HepG2 (cell line): ENCODE data around the gene PPM1F. TPM values are rescaled to one million over a fixed set of nuclear protein-coding genes. Genes with fewer than 3 reads are reported as not detected.
A peak's percentile ranks its signal among the peaks of the same experiment; 100 is the strongest.

Experiments
- ATAC-seq: fragments of 200-7000 bp; cut with Tn5 transposase; 3 replicates; pipeline ENCODE4 v1.9.1; 2020; ENCODE audit warnings: mild to moderate bottlenecking, moderate library complexity
- BruUV-seq: library from RNA; stranded (reverse); fragments of 400-500 nt; replicated peaks from 2 replicates; lab custom pipeline; 2021; lab: Mats Ljungman, UMichigan
- CTCF ChIA-PET: fragments of 300-600 bp; formaldehyde crosslinking; extraction: SDS; loops from one replicate; lab custom pipeline; 2021; ENCODE audit warnings: low total read pairs, inconsistent platforms, low intra/inter-chr PET ratio; lab: Yijun Ruan, JAX
- POLR2A ChIA-PET: fragments of 350-600 bp; sonication (Branson Sonifier 250); formaldehyde crosslinking; loops from one replicate; lab custom pipeline; 2020; ENCODE audit warnings: antibody characterized with exemption, inconsistent platforms; lab: Yijun Ruan, JAX
- DNase-seq: peaks from one replicate; pipeline ENCODE4 v3.0.0-alpha.2; 2015; ENCODE audit warnings: low spot score
- FAIRE-seq: peaks from 3 replicates; lab custom pipeline; 2011; peaks lifted over from hg19 to GRCh38; lab: Jason Lieb, UNC
- H2AFZ ChIP-seq: one replicate; pipeline ENCODE4 v1.6.1; 2011; ENCODE audit warnings: low read length, inconsistent platforms
- H3K27ac ChIP-seq: fragments of 300-600 bp; 3 replicates; pipeline ENCODE4 v1.8.0; 2011; ENCODE audit warnings: mixed run types, mild to moderate bottlenecking, mixed read lengths, low read length, inconsistent platforms; ENCODE audit not compliant: insufficient read depth; ENCODE audit errors: extremely low read length
- H3K27me3 ChIP-seq, 2 experiments: fragments of 200-600 bp in 1 of 2; 2 replicates in 1 of 2; 3 replicates in 1 of 2; pipeline versions ENCODE4 v1.6.0 to v1.8.0; 2011; ENCODE audit warnings: low read length in 2 of 2, mild to moderate bottlenecking in 2 of 2, moderate library complexity in 2 of 2, inconsistent platforms in 1 of 2; ENCODE audit not compliant: insufficient read depth in 2 of 2, control insufficient read depth in 1 of 2
- H3K36me3 ChIP-seq, 2 experiments: fragments of 200-600 bp in 1 of 2; replicated peaks in 1 of 2; 2 replicates in 1 of 2; 3 replicates in 1 of 2; pipeline versions ENCODE4 v1.5.1 to v1.8.0; 2011; ENCODE audit warnings: low read length in 2 of 2, inconsistent platforms in 1 of 2; ENCODE audit not compliant: insufficient read depth in 2 of 2, control insufficient read depth in 1 of 2
- H3K4me1 ChIP-seq: 2 replicates; pipeline ENCODE4 v1.5.1; 2012; ENCODE audit warnings: low read length, inconsistent platforms; ENCODE audit not compliant: insufficient read depth
- H3K4me2 ChIP-seq: 2 replicates; pipeline ENCODE4 v1.6.0; 2011; ENCODE audit warnings: low read depth, low read length, inconsistent platforms
- H3K4me3 ChIP-seq, 3 experiments: fragments of 200-600 bp in 1 of 3; sonication (generic), shearing (Covaris generic) in 1 of 3; replicated peaks in 1 of 3; 2 replicates each; pipeline ENCODE4 v1.5.1; 2011 to 2016; ENCODE audit warnings: low read length in 3 of 3, inconsistent platforms in 2 of 3, low read depth in 2 of 3, mild to moderate bottlenecking in 2 of 3, control low read depth in 1 of 3, mixed read lengths in 1 of 3; ENCODE audit not compliant: insufficient read depth in 1 of 3
- H3K79me2 ChIP-seq: one replicate; pipeline ENCODE4 v1.6.1; 2011; ENCODE audit warnings: low read length, inconsistent platforms; ENCODE audit not compliant: insufficient read depth
- H3K9ac ChIP-seq: 2 replicates; pipeline ENCODE4 v1.6.0; 2011; ENCODE audit warnings: mild to moderate bottlenecking, low read depth, low read length, inconsistent platforms; ENCODE audit not compliant: insufficient read depth
- H3K9me3 ChIP-seq: 2 replicates; pipeline ENCODE4 v1.5.1; 2012; ENCODE audit warnings: mild to moderate bottlenecking, low read length
- H4K20me1 ChIP-seq: 2 replicates; pipeline ENCODE4 v1.6.0; 2011; ENCODE audit warnings: inconsistent platforms, mild to moderate bottlenecking, low read length, moderate library complexity; ENCODE audit not compliant: insufficient read depth
- ARNT ChIP-seq: fragments of 450-650 bp; IDR thresholded peaks from 2 replicates; pipeline ENCODE4 v1.6.1; 2017
- CBX2 ChIP-seq, 2 experiments: fragments of 200-600 bp in 1 of 2; sonication (generic); formaldehyde crosslinking in 1 of 2; IDR thresholded peaks; 2 replicates each; pipeline versions ENCODE4 v1.7.0 to v1.8.1; 2018 to 2022; ENCODE audit warnings: low read depth in 2 of 2, low read length in 1 of 2, mild to moderate bottlenecking in 1 of 2, missing genetic modification reagents in 1 of 2
- HHEX ChIP-seq: IDR thresholded peaks from 2 replicates; pipeline ENCODE4 v1.6.1; 2016; ENCODE audit warnings: control low read depth
- KAT7 ChIP-seq: IDR thresholded peaks from 2 replicates; pipeline ENCODE4 v1.6.1; 2018; ENCODE audit warnings: borderline replicate concordance, missing compliant biosample characterization
- KLF11 ChIP-seq: IDR thresholded peaks from 2 replicates; pipeline ENCODE4 v1.6.1; 2016; ENCODE audit warnings: missing compliant biosample characterization
- MED8 ChIP-seq: sonication (generic); formaldehyde crosslinking; IDR thresholded peaks from 2 replicates; pipeline ENCODE4 v1.8.1; 2023; ENCODE audit warnings: mild to moderate bottlenecking, missing genetic modification reagents; ENCODE audit not compliant: insufficient replicate concordance
- PHF21A ChIP-seq: sonication (generic); formaldehyde crosslinking; IDR thresholded peaks from 2 replicates; pipeline ENCODE4 v1.5.0; 2020; ENCODE audit warnings: mild to moderate bottlenecking, missing genetic modification reagents
- RNF2 ChIP-seq: fragments of 450-650 bp; conservative IDR thresholded peaks from 2 replicates; pipeline ENCODE4 v1.6.1; 2016; ENCODE audit warnings: low read depth
- SNAI1 ChIP-seq: sonication (generic); formaldehyde crosslinking; IDR thresholded peaks from 2 replicates; pipeline ENCODE4 v1.5.0; 2020; ENCODE audit warnings: mild to moderate bottlenecking, missing genetic modification reagents, borderline replicate concordance
- SRSF4 ChIP-seq: fragments of 200-400 bp; formaldehyde crosslinking; IDR thresholded peaks from one replicate; pipeline ENCODE4 v1.6.1; 2018; ENCODE audit warnings: mild to moderate bottlenecking, low read depth, low read length, moderate library complexity; ENCODE audit not compliant: poor library complexity, severe bottlenecking
- TFDP2 ChIP-seq: sonication (generic); formaldehyde crosslinking; IDR thresholded peaks from 2 replicates; pipeline ENCODE4 v1.4.0; 2020; ENCODE audit warnings: missing genetic modification reagents
- ZNF10 ChIP-seq: sonication (generic); formaldehyde crosslinking; IDR thresholded peaks from 2 replicates; pipeline ENCODE4 v1.4.0; 2020; ENCODE audit warnings: mild to moderate bottlenecking, low read depth, missing genetic modification reagents, borderline replicate concordance
- ZNF136 ChIP-seq: sonication (generic); formaldehyde crosslinking; IDR thresholded peaks from 2 replicates; pipeline ENCODE4 v1.8.1; 2022; ENCODE audit warnings: low read depth, mild to moderate bottlenecking, moderate library complexity, missing genetic modification reagents
- ZNF234 ChIP-seq: sonication (generic); formaldehyde crosslinking; conservative IDR thresholded peaks from 2 replicates; pipeline ENCODE4 v1.5.1; 2020; ENCODE audit warnings: mild to moderate bottlenecking, missing genetic modification reagents
- WGBS: methylation state at CpG from one replicate; pipeline ENCODE4 v1.1.6; 2017; ENCODE audit warnings: low lambda C conversion rate; 5-methylcytosine and 5-hydroxymethylcytosine counted together
- in situ Hi-C: cut with HindIII; loops from 2 replicates; pipeline ENCODE4 v1.10.0; 2017; ENCODE audit warnings: low pct_unique_long_range_greater_than_20kb; ENCODE audit not compliant: extremely low pct_ligation_motif_present
- intact Hi-C: fragments of 100-400 bp; cut with micrococcal nuclease; formaldehyde crosslinking; loops from one replicate; pipeline ENCODE4 v1.10.0; 2022; ENCODE audit not compliant: unreplicated experiment
- polyA plus RNA-seq, 8 experiments: library from polyadenylated mRNA; depleted of rRNA in 3 of 8; stranded (reverse) in 7 of 8; unstranded in 1 of 8; fragments of >200 nt; fragmentation: Illumina TruSeq in 4 of 8; extraction: Trizol in 4 of 8; gene quantifications; 2 replicates each; pipeline versions ENCODE4 v1.2.1 to v1.2.3, GENCODE V29; 2011 to 2016; ENCODE audit warnings: low read depth in 4 of 8, missing spikeins in 1 of 8, mixed read lengths in 1 of 8; ENCODE audit not compliant: insufficient read depth in 1 of 8
- total RNA-seq, 5 experiments: library from RNA; depleted of rRNA; stranded (reverse); fragments of >200 nt; fragmentation: Illumina TruSeq; extraction: Trizol; gene quantifications; 2 replicates each; pipeline ENCODE4 v1.2.3, GENCODE V29; 2016; ENCODE audit warnings: low read depth in 1 of 5
- TF ChIP-seq, protein P1 (sequence below): sonication (generic); formaldehyde crosslinking; IDR thresholded peaks from 2 replicates; pipeline ENCODE4 v1.4.0; 2020; ENCODE audit warnings: mild to moderate bottlenecking, missing genetic modification reagents

Gene PPM1F
- total and polyA plus RNA-seq, 2 of the 13 experiments (the other 11 are each of a cell fraction or from before 2014, with no cell fraction given) = 11.0 to 19.6 TPM

DNA sequence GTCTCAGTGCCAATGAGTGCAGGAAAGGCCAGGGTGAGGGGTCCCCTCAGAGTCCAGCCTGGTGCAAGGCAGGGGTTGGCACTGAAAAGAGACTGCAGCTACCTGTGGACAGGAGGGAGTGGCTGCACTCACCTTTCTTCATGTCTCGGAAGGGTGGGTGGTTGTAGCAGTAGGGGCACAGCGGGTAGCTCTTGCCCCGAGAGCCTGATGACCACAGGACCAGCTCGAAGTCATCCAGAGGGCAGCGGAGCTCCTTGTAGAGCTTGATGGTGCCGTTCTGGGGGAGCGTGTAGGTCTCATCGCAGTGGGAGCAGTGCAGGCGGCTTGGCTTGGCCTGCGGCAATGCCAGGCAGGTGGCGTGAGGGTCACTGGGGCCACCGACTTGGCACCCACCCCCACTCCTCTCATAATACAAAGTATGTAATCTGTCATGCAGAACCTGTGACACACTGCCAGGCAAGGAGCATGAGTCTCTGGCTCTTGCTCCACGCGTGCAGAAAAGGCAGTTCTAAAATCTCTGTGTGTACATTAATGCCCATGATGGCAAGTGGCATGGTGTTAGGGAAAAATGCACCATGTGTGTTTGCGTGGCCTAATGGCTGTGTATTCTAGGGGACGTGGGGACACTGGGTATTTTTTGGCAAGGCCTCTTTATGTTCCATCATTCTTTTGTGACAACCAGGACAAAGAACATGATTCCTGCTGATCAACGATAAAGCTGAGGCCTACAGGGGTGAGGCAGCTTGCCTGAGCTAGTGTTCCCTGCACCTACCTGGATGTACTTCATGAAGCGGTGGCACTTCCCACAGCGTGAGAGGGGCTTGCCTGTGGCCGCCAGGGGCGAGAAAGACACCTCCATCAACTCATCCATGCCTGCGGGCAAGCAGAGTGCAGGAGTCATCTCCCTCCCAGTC lies 6.0 kb upstream of the PPM1F start:
- TSS peak; percentile 34 for BruUV-seq
- Histone ChIP-seq H2AFZ (no peak overlapping the region), H3K4me3 (no peak overlapping the region), H3K9me3 (no peaks in the 10 kb centered on the region), H3K27ac (no peak overlapping the region), H3K79me2 (no peaks in the 10 kb centered on the region), H3K27me3 (no peaks in the 10 kb centered on the region)
- WGBS = 95% methylated on average over 14 of the region's 22 CpGs
- in situ Hi-C loops (no loop called here), intact Hi-C loops (no loop called here)
- no peak for ATAC-seq
- TF ChIP-seq ZNF10 (no peak), HHEX (CRISPR knock-in tag) (no peak), KLF11 (no peak), ZNF136 (CRISPR knock-in tag) (no peak), SNAI1 (no peak), CBX2 (IDR thresholded peaks at IDR 0.05; ENCODE audit: low read depth, low read length) (no peak), CBX2 (CRISPR knock-in tag; IDR thresholded peaks at IDR 0.05; ENCODE audit: low read depth) (no peak)
- TF ChIP-seq, all 625 proteins: peak for 0
- H3K9ac ChIP-seq = no peak overlapping the region
- no peaks in the 10 kb centered on the region for H3K4me1 ChIP-seq
- no peak for FAIRE-seq
- H3K4me2 ChIP-seq = no peak overlapping the region
- no peaks in the 10 kb centered on the region for H4K20me1 ChIP-seq
- DNase-seq = no peak
- H3K36me3 ChIP-seq = peaks cover 12 to 29% of the 10 kb centered on the region in 2 experiments; a peak in 3 of 5 replicates
- ChIA-PET POLR2A (no interaction called here), CTCF (no interaction called here)

DNA sequence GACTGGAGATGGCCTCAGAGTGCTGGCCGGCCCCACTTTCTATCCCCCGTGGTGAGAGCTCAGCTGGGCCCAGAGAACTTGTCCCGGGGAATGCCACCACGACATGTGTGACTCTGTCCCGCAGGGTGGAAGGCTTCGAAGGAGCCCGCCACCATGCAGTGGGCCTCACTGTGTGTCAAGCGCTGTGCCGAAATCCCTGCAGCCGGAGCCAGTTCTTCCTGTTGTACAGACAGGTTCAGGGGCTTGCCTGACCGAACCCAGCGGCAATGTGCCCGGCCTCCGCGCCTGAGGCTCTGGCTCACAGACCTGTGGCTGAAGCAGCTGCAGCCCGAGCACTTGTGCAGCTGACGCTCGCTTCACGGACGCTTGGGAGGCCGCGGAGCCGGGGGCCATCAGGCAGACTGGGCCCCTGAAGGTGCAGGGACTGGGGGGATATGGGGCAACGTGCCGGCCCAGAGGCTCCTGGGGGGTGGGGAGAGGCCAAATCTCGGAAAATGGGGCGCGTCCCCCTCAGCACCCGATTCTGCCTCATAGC lies 650 bp downstream of the PPM1F start:
- intact Hi-C loops = loop anchor here (2.0 kb wide), 2 partner anchors 13 to 239 kb away; no protein-coding TSS in a partner anchor
- H3K36me3 ChIP-seq = no peaks in the 10 kb centered on the region
- H3K9me3 ChIP-seq = no peaks in the 10 kb centered on the region
- ChIA-PET POLR2A (interaction anchor here (2.4 kb wide), 1 partner anchor 14 kb away, joined by 16 read pairs; no protein-coding TSS in a partner anchor), CTCF (interaction anchor here (1.4 to 2.8 kb wide), 2 partner anchors 14 to 239 kb away, joined by 5 to 25 read pairs; no protein-coding TSS in a partner anchor)
- 0% methylated on average over 2 of the region's 29 CpGs for WGBS
- BruUV-seq = no TSS peak
- in situ Hi-C loops = no loop called here
- H3K27me3 ChIP-seq = no peaks in the 10 kb centered on the region; a peak in 1 of 5 replicates
- H4K20me1 ChIP-seq = peaks cover 3% of the 10 kb centered on the region; the same call in 1 of the 2 replicates
- FAIRE-seq (no peak), DNase-seq (no peak), ATAC-seq (peak; percentile 78)
- no peak overlapping the region for H2AFZ ChIP-seq
- peaks cover 16% of the 10 kb centered on the region for H3K4me1 ChIP-seq
- peak overlapping the region; percentile 79 for H3K4me2 ChIP-seq
- H3K79me2 ChIP-seq = no peaks in the 10 kb centered on the region
- no peak overlapping the region for H3K27ac ChIP-seq
- peak overlapping the region; percentile 72 for H3K9ac ChIP-seq
- H3K4me3 ChIP-seq = peak overlapping the region; percentile 67 to 90 (median 86)
- TF ChIP-seq, protein P1, sequence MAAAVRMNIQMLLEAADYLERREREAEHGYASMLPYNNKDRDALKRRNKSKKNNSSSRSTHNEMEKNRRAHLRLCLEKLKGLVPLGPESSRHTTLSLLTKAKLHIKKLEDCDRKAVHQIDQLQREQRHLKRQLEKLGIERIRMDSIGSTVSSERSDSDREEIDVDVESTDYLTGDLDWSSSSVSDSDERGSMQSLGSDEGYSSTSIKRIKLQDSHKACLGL (CRISPR knock-in tag) = peak; percentile 57; the same call in 1 of the 2 replicates
- TF ChIP-seq TFDP2 (CRISPR knock-in tag) = 0 out of 2 replicates have a peak, but pooled peaks have one; percentile 12
- no peak for TF ChIP-seq RNF2
- TF ChIP-seq SRSF4 = no peak
- no peak for TF ChIP-seq PHF21A (CRISPR knock-in tag)
- TF ChIP-seq MED8 (CRISPR knock-in tag) = no peak
- TF ChIP-seq ARNT = no peak
- TF ChIP-seq ZNF234 (CRISPR knock-in tag) = no peak
- no peak for TF ChIP-seq KAT7 (CRISPR knock-in tag)
